Gastrocnemius medialis (tissue), 4 donors: ENCODE measurements around the gene RHOF. TPM values are rescaled to one million over a fixed set of nuclear protein-coding genes. Genes with fewer than 3 reads are reported as not detected.

Experiments
- ATAC-seq, 2 donors: fragments of 150-250 bp; one replicate each; pipeline ENCODE4 v1.9.1; 2016
- DNase-seq, 2 donors: peaks; one replicate each; pipeline ENCODE4 v3.0.0-alpha.2; 2019
- H3K27ac ChIP-seq, 4 donors: fragments of 200-600 bp; sonication (generic); 1 replicate in 1 of 4; 2 replicates in 3 of 4; pipeline ENCODE4 v1.5.1; 2016 to 2018; ENCODE audit warnings: mild to moderate bottlenecking in 2 of 4, moderate library complexity in 1 of 4
- H3K27me3 ChIP-seq, 3 donors: fragments of 200-600 bp; sonication (generic) in 2 of 3; 1 replicate in 1 of 3; 2 replicates in 2 of 3; pipeline versions ENCODE4 v1.5.1 to v1.6.0; 2016 to 2019; ENCODE audit warnings: mild to moderate bottlenecking in 1 of 3, moderate library complexity in 1 of 3
- H3K36me3 ChIP-seq, 2 donors: fragments of 200-600 bp; sonication (generic) in 1 of 2; one replicate each; pipeline ENCODE4 v1.5.1; 2017 to 2018
- H3K4me1 ChIP-seq, 2 donors: fragments of 200-600 bp; sonication (generic) in 1 of 2; one replicate each; pipeline ENCODE4 v1.5.1; 2016 to 2017; ENCODE audit warnings: mild to moderate bottlenecking in 2 of 2
- H3K4me3 ChIP-seq, 4 donors: fragments of 200-600 bp; sonication (generic) in 3 of 4; 1 replicate in 1 of 4; 2 replicates in 3 of 4; pipeline ENCODE4 v1.5.1; 2016 to 2019; ENCODE audit warnings: mild to moderate bottlenecking in 2 of 4
- H3K9me3 ChIP-seq, 3 donors: fragments of 200-600 bp; sonication (generic) in 2 of 3; 1 replicate in 1 of 3; 2 replicates in 2 of 3; pipeline ENCODE4 v1.5.1; 2016 to 2019
- CTCF ChIP-seq, 5 experiments: fragments of 450-650 bp in 3 of 5; fragments of 200-600 bp in 2 of 5; sonication (generic) in 2 of 5; IDR thresholded peaks in 4 of 5; conservative IDR thresholded peaks in 1 of 5; 1 replicate in 4 of 5; 2 replicates in 1 of 5; pipeline ENCODE4 v1.5.1; 2016 to 2019; ENCODE audit warnings: antibody characterized with exemption in 5 of 5, mild to moderate bottlenecking in 3 of 5, moderate library complexity in 3 of 5
- POLR2A ChIP-seq, 2 donors: fragments of 450-650 bp; IDR thresholded peaks; one replicate each; pipeline ENCODE4 v1.6.1; 2017; ENCODE audit warnings: antibody characterized with exemption in 2 of 2, mild to moderate bottlenecking in 2 of 2, moderate library complexity in 2 of 2
- in situ Hi-C, 4 donors: fragments of 200-750 bp; cut with MboI; loops; one replicate each; pipeline versions ENCODE4 v1.15.0 to v1.8.0; 2017; ENCODE audit warnings: low sequenced_read_pairs in 4 of 4
- intact Hi-C: fragments of 100-400 bp; cut with DNase I; formaldehyde crosslinking; loops from one replicate; pipeline ENCODE4 v1.15.1; 2023; ENCODE audit warnings: low total_unique reads
- total RNA-seq, 4 donors: library from RNA; depleted of rRNA; stranded (reverse); fragments of >200 nt; gene quantifications; one replicate each; pipeline versions ENCODE4 v1.1.0 to v1.2.3, GENCODE V29; 2016

The RHOF gene
- total RNA-seq, 4 donors from 2014 or later: 2.9 to 6.8 (median 4.1) TPM

DNA sequence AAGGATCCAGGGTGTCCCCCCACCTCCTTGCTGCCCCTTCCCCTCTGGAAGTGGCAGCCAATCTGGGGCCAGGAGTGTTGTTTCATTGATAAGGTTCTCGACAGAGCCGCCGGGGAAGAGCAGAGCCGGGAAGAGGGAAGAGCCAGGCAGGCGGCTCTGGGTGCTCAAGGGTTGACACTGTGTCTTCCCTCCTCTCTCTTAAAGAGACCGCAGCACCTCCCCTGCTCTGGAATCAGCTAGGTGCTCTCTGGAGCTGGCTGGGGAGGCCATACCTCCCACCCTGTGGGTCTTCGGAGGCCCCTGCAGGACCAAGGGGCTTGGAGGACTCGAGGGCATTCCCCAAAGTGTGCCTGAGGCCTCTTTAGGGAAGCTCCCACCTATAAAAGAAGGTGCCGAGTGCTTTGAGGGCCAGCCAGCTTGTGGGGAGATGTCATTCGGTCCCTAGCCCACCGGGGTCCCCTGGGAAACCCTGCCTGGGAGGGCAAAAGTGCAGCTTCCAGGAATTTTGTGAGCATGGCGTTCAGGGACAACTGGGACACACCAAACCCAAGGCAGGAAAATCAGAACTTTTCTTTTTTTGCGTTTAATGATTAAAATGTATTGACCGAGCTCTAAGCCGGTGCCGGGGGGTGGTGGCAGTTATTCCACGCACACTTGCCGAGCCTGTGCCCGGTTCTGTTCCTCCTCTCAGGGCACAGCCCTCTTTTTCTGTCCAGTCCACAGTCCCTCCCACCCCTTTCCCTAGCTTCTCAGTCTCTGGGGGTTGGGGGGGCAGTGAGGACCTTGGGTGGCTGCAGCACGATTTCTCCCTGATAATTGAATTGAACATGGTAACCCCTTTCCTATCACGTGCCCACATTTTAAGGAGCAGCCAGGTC, 13.3 kb upstream of the RHOF start:
- peak overlapping the region; percentile 70 to 86 (median 78) for H3K4me3 ChIP-seq
- intact Hi-C loops (no loop called here), in situ Hi-C loops (no loop called here)
- peaks cover 35 to 42% of the 10 kb centered on the region in 2 donors for H3K4me1 ChIP-seq
- no peak for ATAC-seq
- H3K27ac ChIP-seq: peak overlapping the region; percentile 97 to 100 (median 99)
- H3K36me3 ChIP-seq: peaks cover 0 to 32% of the 10 kb centered on the region in 2 donors
- no peak for TF ChIP-seq CTCF (IDR thresholded peaks at IDR 0.05 in 4 of 5, conservative IDR thresholded peaks at IDR 0.05 in 1 of 5)
- TF ChIP-seq POLR2A (IDR thresholded peaks at IDR 0.05): no peak
- no peaks in the 10 kb centered on the region for H3K9me3 ChIP-seq
- no peak for DNase-seq
- H3K27me3 ChIP-seq: no peaks in the 10 kb centered on the region

DNA sequence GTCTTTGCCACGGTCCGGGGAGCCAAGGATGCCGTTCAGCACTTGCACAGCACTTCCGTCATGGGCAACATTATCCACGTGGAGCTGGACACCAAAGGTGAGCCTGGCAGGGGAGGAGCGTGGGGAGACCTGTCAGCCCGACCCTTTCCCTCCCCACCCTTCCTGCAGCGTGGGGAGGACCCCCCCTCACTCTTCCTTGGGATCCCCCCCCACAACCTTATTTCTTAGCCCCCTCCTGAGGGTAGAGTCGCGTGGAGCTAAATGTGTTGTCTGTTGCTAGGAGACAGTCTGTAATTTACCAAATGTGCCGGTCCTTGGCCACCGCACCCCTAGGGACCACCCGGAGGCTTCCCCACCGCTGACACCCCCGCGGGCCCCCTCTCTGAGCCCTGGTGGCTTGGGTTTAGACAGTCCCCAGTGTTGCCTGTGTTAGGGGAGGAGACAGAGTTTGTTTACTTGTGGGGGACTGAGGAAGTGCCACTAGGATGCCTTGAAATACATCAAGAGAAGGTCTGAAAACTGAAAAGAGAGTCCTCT, 12.6 kb upstream of the RHOF start:
- DNase-seq (no peak), ATAC-seq (no peak)

DNA sequence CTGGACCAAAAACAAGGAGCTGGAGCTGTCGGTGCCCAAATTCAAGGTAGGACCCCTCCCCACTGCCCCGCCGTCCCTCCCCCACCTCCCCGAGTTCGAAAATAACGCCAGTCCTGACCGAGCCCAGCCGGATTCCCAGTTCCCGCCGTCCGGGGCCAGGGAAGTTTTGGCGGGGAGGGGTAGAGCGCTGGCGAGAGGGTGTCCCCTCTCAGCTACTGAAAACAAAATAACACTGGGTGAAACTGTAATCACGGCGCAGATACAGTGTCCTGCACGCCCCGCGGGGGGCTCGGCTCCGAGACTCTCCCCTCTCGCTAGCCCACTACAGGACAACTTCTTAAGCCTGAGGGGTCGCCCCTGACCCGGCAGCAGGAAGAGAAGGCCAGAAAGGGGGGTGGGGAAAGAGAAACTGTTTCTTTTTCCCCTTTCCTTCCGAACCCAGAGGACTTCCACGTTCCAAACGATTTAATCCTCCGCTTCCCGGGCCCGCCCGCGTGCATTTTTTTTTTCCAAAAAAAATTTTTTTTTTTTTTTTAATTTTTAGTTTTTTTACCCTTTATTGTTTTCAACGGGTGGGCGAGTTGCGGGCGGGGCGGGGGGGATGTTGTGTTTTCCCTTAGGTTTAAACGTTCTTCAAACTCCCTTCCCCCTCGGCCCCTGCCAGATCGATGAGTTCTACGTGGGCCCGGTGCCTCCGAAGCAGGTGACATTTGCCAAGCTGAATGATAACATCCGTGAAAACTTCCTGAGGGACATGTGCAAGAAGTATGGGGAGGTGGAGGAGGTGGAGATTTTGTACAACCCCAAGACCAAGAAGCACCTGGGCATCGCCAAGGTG, 11.9 kb upstream of the RHOF start:
- Histone ChIP-seq H3K9me3 (no peaks in the 10 kb centered on the region), H3K4me1 (peaks cover 27 to 28% of the 10 kb centered on the region in 2 donors), H3K27me3 (no peaks in the 10 kb centered on the region), H3K27ac (peak overlapping the region; percentile 97 to 100 (median 99)), H3K36me3 (peaks cover 0 to 29% of the 10 kb centered on the region in 2 donors), H3K4me3 (peak overlapping the region; percentile 70 to 86 (median 78))
- intact Hi-C loops (loop anchor here (1.0 kb wide), 1 partner anchor 8 kb away; no protein-coding TSS in a partner anchor), in situ Hi-C loops (no loop called here)
- ATAC-seq (no peak), DNase-seq (no peak)
- TF ChIP-seq POLR2A (IDR thresholded peaks at IDR 0.05): no peak
- TF ChIP-seq CTCF (IDR thresholded peaks at IDR 0.05 in 4 of 5, conservative IDR thresholded peaks at IDR 0.05 in 1 of 5): no peak

More for the DNA sequence above, 12.6 kb upstream of the RHOF start:
- Histone ChIP-seq H3K27me3 (no peaks in the 10 kb centered on the region), H3K27ac (peak overlapping the region; percentile 97 to 100 (median 99)), H3K36me3 (peaks cover 0 to 32% of the 10 kb centered on the region in 2 donors), H3K4me1 (peaks cover 31 to 35% of the 10 kb centered on the region in 2 donors), H3K9me3 (no peaks in the 10 kb centered on the region), H3K4me3 (peak overlapping the region; percentile 70 to 86 (median 78))
- in situ Hi-C loops (no loop called here), intact Hi-C loops (no loop called here)
- no peak for TF ChIP-seq POLR2A (IDR thresholded peaks at IDR 0.05)
- no peak for TF ChIP-seq CTCF (IDR thresholded peaks at IDR 0.05 in 4 of 5, conservative IDR thresholded peaks at IDR 0.05 in 1 of 5)

DNA sequence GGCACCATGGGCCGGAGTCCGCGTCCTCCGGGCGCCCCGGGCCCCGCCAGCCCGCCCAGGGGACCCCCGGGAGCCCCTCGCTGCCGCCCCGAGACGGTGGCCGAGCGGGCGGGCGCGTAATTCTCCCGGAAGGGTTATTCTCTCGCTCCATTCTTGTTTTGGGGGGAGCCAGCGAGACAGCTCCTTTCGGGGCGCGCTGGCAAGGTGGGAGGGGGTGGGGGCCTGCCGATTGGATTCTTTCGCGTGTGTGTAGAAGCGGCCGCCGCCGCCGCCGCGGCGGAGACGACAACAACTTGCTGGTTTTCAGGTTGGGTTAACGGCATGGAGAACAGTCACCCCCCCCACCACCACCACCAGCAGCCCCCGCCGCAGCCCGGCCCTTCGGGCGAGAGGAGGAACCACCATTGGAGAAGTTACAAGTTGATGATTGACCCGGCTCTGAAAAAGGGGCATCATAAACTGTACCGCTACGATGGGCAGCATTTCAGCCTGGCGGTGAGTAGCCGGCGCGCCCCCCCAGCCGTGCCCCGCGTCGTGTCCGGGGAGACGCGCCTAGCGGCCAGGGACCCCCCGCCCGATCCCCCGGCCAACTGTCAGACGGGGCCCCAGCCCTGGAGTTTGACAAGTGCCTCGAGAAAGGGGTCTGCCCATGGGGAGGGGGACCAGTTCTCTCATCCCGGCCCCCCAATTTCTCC, 11.1 kb upstream of the RHOF start:
- DNase-seq: peak in 1 of 2 donors; percentile 35
- Histone ChIP-seq H3K36me3 (peaks cover 0 to 21% of the 10 kb centered on the region in 2 donors), H3K27me3 (no peaks in the 10 kb centered on the region), H3K4me3 (peak overlapping the region; percentile 70 to 86 (median 78)), H3K9me3 (no peaks in the 10 kb centered on the region), H3K4me1 (peaks cover 27 to 28% of the 10 kb centered on the region in 2 donors), H3K27ac (peak overlapping the region; percentile 97 to 100 (median 99))
- intact Hi-C loops (loop anchor here (1.0 kb wide), 1 partner anchor 7 kb away; no protein-coding TSS in a partner anchor), in situ Hi-C loops (no loop called here)
- TF ChIP-seq CTCF (IDR thresholded peaks at IDR 0.05 in 4 of 5, conservative IDR thresholded peaks at IDR 0.05 in 1 of 5) (no peak), POLR2A (IDR thresholded peaks at IDR 0.05) (no peak)
- ATAC-seq: no peak
